ENCODE measurements around the gene RAB27A.

The RAB27A gene

GRCh38 chr15:55221090-55222011 lies 68.3 kb downstream of the RAB27A start:
- DNase-seq, result peak; percentile 23 to 68

DNA sequence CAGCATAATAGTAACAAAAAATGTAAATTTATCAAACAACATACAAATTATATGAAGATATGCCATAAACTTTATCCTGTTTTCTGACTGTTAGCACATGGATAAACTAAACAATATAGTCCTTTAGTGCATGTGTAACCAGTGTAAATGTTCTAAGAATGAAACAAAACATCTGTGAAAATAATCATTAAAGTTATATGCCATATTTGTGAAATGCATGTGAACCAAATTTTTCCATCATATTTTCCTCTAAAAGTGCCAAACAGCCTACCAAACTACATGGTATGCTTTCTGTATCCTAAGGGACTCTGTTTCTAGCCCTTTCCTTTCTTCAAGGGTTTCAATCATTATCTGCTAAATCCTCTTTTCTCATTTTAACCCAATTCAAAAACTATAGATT lies 69.0 kb downstream of the RAB27A start:
- no peak for DNase-seq

DNA sequence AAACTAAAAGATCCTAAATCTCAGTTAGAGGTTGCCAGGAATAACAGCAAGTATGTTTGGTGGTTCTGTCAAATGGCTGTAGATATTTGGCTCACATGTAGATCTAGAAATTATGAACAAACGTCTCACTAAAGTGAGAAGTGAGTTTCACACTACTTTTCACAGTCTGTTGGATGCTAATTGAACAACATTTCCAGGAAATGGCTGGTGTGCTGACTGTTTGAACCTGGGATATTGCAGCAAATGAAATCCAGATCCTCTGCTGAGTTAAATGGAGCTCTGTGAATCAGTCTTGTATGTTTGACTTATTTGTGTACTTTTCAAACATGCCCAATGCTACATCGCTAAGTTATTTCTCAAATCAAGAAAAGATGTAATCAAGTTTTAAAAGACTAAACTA lies 71.6 kb downstream of the RAB27A start:
- no peak for DNase-seq

DNA sequence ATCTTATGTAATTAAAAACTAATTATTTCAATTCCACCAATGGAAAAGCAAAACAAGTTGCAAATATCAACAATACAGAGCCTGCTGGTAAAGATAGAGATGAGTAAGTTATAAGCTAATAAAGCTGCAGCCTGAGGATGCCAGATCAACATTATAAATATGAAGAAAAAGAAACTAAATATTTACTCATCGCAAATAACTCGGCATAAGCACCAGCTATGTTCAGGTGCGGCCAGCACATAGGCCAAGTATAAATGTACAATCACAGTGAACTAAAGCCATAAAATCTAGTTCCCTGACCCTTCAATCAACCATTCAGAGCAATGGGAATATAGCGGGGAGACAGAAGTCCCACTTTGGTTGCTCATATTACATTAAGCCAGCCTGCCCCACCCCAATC lies 85.1 kb downstream of the RAB27A start:
- DNase-seq, result no peak

GRCh38 chr15:55202206-55202605 lies 87.4 kb downstream of the RAB27A start:
- DNase-seq, result no peak

DNA sequence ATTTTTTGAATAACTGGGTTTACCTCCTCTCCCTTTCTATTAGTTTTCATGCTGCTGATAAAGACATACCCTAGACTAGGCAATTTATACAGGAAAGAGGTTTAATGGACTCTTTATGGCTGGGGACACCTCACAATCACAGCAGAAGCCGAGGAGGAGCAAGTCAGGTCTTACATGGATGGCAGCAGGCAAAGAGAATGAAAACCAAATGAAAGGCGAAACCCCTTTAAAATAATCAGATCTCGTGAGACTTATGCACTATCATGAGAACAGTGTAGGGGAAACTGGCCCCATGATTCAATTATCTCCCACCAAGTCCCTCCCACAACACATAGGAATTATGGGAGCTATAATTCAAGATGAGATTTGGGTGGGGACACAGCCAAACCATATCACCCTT lies 90.9 kb downstream of the RAB27A start:
- DNase-seq, result no peak

GRCh38 chr15:55197719-55198118 lies 91.9 kb downstream of the RAB27A start:
- no peak for DNase-seq

- no peak for DNase-seq
Observed at GRCh38 chr15:55197362-55197705, 92.3 kb downstream of the RAB27A start.

GRCh38 chr15:55196458-55197361 lies 92.9 kb downstream of the RAB27A start, which contains the start of gene RSL24D1:
RSL24D1 (minus strand) TSS chr15:55196941; CDS start chr15:55196890, 51 bp downstream.
- peak; percentile 79 to 96 for DNase-seq

DNA sequence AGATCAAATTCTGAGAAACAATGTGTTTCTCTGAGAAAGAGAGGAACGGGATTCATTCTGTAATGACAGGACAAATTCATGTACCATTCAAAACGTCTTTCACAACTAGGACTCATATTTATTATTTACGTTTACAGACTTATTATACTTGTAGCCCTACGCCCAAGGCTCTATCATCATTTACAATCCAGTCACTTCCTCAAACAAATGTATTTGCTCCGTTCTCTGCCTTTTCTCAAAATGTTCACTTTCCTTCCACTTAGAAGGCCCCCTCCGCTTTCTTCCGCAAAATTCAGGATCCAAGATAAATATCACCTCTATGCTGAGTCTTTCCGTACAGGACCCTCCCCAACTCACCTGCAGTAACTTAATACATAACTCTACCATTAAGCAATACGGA lies 93.6 kb downstream of the RAB27A start:
- peak in 1 of 2 donors; percentile 6 for DNase-seq

DNA sequence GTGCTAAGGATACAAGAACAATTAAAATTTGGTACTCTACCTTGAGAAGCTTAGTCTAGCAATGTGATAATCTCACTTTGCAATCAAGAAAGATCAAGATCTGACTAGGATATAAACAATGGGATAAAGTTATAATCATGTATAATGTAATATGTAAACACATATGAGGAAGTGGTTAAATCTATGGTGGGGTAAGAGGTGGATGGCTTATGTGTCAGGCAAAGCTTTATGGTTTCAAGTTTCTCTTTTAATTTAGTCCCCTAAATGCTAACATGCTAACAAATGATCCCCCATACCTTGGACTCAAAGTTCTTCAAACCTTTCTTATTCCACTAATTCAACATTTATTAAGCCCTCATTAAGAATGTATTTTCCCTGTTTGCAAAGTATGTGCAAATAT lies 95.4 kb downstream of the RAB27A start:
- peak in 1 of 2 donors; percentile 6 for DNase-seq

- DNase-seq, result no peak
Observed at GRCh38 chr15:55186331-55186730, 103.3 kb downstream of the RAB27A start.

DNA sequence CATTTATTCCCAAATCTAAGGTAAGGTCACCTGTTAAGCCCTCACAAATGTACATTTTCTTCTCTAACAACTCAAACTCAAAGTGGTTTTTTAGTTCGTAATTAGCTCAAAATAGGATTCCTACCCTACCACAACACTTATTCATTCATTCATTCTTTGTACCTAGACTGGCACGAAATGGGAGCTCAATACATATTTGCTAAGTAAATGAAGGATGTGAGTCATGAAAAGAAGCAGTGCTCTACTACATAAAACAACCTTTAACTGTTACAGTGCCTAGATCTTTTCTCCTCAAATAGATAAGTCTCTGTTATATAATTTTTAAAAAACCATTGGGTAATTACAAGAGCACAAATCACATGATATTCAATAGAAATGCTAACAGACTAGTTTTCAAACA lies 105.9 kb downstream of the RAB27A start:
- DNase-seq, result no peak

DNA sequence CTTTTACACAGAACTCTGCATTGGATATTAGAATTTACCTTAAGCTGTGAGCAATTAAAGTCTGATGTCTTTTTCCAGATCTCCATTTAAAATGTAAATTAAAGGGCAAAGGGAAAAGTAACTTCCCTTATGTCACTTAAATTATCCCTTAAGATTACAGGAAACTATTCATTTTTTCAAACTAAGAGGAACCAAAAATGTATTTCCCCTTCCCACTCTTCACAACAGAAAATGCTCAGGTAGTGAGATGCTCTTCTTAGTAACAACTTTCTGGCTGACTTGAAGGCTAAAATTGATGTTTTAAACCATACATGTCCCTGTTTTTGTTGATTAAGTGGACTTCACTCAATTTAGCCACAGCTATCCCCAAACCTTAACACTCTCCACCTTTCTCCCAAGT lies 110.5 kb downstream of the RAB27A start:
- no peak for DNase-seq

- DNase-seq, result no peak
Observed at GRCh38 chr15:55170361-55170760, 119.3 kb downstream of the RAB27A start.

DNA sequence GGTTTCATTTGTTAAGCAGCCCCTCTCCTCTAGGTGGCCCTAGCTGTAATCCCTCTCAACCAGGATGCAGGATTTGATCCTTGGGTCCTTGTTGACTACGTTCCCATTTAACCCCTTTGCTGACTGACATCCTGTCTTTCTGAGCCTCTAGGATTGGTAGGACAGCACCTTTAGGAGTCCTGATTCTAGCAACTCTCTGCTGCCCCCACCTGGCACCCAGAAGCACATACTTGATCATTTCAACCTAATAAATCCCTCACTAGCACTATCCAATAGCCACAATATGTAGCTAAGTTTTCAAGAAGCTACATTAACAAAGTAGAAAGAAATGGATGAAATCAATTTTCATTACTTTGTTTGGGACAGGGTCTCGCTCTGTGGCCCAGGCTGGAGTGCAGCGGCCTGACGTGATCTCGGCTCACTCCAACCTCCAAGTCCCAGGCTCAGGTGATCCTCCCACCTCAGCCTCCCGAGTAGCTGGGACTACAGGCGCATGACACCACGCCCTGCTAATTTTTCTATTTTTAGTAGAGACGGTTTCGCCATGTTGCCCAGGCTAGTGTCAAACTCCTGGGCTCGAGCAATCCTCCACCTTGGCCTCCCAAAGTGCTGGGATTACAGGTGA lies 121.2 kb downstream of the RAB27A start:
- DNase-seq, result peak in 1 of 2 donors; percentile 25

GRCh38 chr15:55164284-55164683 lies 125.3 kb downstream of the RAB27A start:
- DNase-seq, result no peak

Measured in bone marrow (tissue), 2 donors.